Thoracic aorta (tissue), 2 donors: ENCODE results near the gene GATC. TPM values are rescaled to one million over a fixed set of nuclear protein-coding genes. Genes with fewer than 3 reads are reported as not detected.

Source experiments
- ATAC-seq: fragments of 150-250 bp; one replicate; pipeline ENCODE4 v1.8.0; 2017; ENCODE audit warnings: low read depth; ENCODE audit not compliant: insufficient number of reproducible peaks, low FRiP score
- DNase-seq: peaks from one replicate; pipeline ENCODE4 v3.0.0-alpha.2; 2020; ENCODE audit warnings: low spot score
- H3K27ac ChIP-seq, 2 donors: fragments of 200-600 bp; sonication (generic); 1 replicate in 1 of 2; 2 replicates in 1 of 2; pipeline ENCODE4 v1.5.1; 2016; ENCODE audit warnings: mild to moderate bottlenecking in 2 of 2, moderate library complexity in 2 of 2
- H3K27me3 ChIP-seq: fragments of 200-600 bp; sonication (generic); replicated peaks from 2 replicates; pipeline ENCODE4 v1.6.0; 2016; ENCODE audit warnings: mild to moderate bottlenecking; ENCODE audit not compliant: insufficient read depth
- H3K36me3 ChIP-seq: fragments of 200-600 bp; sonication (generic); one replicate; pipeline ENCODE4 v1.5.1; 2016
- H3K4me1 ChIP-seq, 2 donors: fragments of 200-600 bp; sonication (generic); 1 replicate in 1 of 2; 2 replicates in 1 of 2; pipeline versions ENCODE4 v1.5.1 to v1.6.0; 2016; ENCODE audit warnings: low read depth in 2 of 2, mild to moderate bottlenecking in 1 of 2; ENCODE audit not compliant: control insufficient read depth in 1 of 2
- H3K4me3 ChIP-seq: fragments of 200-600 bp; sonication (generic); 2 replicates; pipeline ENCODE4 v1.5.1; 2016; ENCODE audit warnings: mild to moderate bottlenecking
- H3K9me3 ChIP-seq: fragments of 200-600 bp; sonication (generic); 2 replicates; pipeline ENCODE4 v1.5.1; 2016
- CTCF ChIP-seq: fragments of 200-600 bp; sonication (generic); IDR thresholded peaks from one replicate; pipeline ENCODE4 v1.5.1; 2019; ENCODE audit warnings: antibody characterized with exemption
- total RNA-seq, 2 donors: library from RNA; depleted of rRNA; stranded (reverse); fragments of >200 nt; gene quantifications; one replicate each; pipeline versions ENCODE4 v1.1.0 to v1.2.3, GENCODE V29; 2016

The GATC gene
- total RNA-seq, 2 donors from 2014 or later, result 16.9 to 17.7 TPM

GRCh38 chr12:120508537-120508936 lies 62.3 kb downstream of the GATC start:
- no peak for ATAC-seq
- H3K9me3 ChIP-seq, result no peaks in the 10 kb centered on the region
- no peaks in the 10 kb centered on the region for H3K4me1 ChIP-seq
- H3K27me3 ChIP-seq, result no peaks in the 10 kb centered on the region
- no peak for TF ChIP-seq CTCF
- H3K27ac ChIP-seq, result no peak overlapping the region
- DNase-seq, result no peak
- H3K36me3 ChIP-seq, result peaks cover 24% of the 10 kb centered on the region
- H3K4me3 ChIP-seq, result no peak overlapping the region

Other genes with a start within 250 kb of the GATC start
- 1,000 to 10,000 TPM; 1,020 to 1,220 TPM for gene RPLP0, start 245.3 kb upstream of the GATC start, total RNA-seq
- 100 to 1,000 TPM in 1 of 2 donors, 10 to 100 TPM in 1; 93.0 to 105 TPM for gene PXN, start 180.7 kb upstream of the GATC start, total RNA-seq
- gene RNU4-2, start 154.5 kb upstream of the GATC start, total RNA-seq, result under 1 TPM; under 0.01 TPM
- gene RNU4-1, start 153.2 kb upstream of the GATC start, total RNA-seq, result not detected
- gene SIRT4, start 144.1 kb upstream of the GATC start, total RNA-seq, result 1 to 10 TPM in 1 of 2 donors, under 1 TPM in 1; 0.56 to 8.8 TPM
- not detected for gene PLA2G1B, start 118.7 kb upstream of the GATC start, total RNA-seq
- under 1 TPM in 1 of 2 donors, not detected in 1; 0.27 TPM for gene MSI1, start 77.3 kb upstream of the GATC start, total RNA-seq
- 100 to 1,000 TPM; 229 to 431 TPM for gene COX6A1, start 8.3 kb upstream of the GATC start, total RNA-seq
- gene TRIAP1, start 60 bp upstream of the GATC start, total RNA-seq, result 10 to 100 TPM in 1 of 2 donors, 1 to 10 TPM in 1; 7.1 to 11.4 TPM
- gene SRSF9, start 23.3 kb downstream of the GATC start, total RNA-seq, result 10 to 100 TPM; 41.0 to 83.5 TPM
- gene DYNLL1, start 49.7 kb downstream of the GATC start, total RNA-seq, result 100 to 1,000 TPM; 167 to 199 TPM
- gene COQ5, start 82.7 kb downstream of the GATC start, total RNA-seq, result 10 to 100 TPM; 16.5 to 38.0 TPM
- 100 to 1,000 TPM in 1 of 2 donors, 10 to 100 TPM in 1; 98.0 to 165 TPM for gene RNF10, start 87.9 kb downstream of the GATC start, total RNA-seq
- 10 to 100 TPM; 22.3 to 42.4 TPM for gene POP5, start 135.0 kb downstream of the GATC start, total RNA-seq
- 1 to 10 TPM in 1 of 2 donors, not detected in 1; 1.4 TPM for gene CABP1, start 194.2 kb downstream of the GATC start, total RNA-seq
- gene MLEC, start 240.7 kb downstream of the GATC start, total RNA-seq, result 10 to 100 TPM; 49.1 to 63.1 TPM